C4-2B (cell line): ENCODE data around the gene ROCK1.

Source experiments
- ZFX ChIP-seq: fragments of 450-650 bp; IDR thresholded peaks from 2 replicates; pipeline ENCODE4 v1.6.1; 2017
- TF ChIP-seq, protein P1 (sequence below): fragments of 450-650 bp; conservative IDR thresholded peaks from 2 replicates; pipeline ENCODE4 v1.5.1; 2017; ENCODE audit warnings: mild to moderate bottlenecking

DNA sequence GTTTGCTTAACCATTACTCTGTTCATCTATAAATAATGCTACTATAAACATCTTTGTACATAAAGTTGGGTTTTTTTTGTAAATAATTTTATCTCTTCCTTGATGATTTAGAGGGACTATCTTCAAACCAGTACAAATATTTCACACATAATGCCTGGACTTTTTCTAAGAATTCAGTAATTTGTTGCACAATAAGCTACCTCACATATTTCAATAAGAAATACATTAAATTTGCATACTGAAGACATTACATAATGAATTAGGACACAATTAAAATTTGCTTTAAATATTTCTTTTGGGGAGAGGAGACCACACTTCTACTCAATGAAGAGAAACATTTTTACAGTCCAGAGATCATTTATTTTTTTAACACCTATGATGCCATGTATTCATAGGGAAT lies 7.2 kb upstream of the ROCK1 start:
- TF ChIP-seq, protein P1, sequence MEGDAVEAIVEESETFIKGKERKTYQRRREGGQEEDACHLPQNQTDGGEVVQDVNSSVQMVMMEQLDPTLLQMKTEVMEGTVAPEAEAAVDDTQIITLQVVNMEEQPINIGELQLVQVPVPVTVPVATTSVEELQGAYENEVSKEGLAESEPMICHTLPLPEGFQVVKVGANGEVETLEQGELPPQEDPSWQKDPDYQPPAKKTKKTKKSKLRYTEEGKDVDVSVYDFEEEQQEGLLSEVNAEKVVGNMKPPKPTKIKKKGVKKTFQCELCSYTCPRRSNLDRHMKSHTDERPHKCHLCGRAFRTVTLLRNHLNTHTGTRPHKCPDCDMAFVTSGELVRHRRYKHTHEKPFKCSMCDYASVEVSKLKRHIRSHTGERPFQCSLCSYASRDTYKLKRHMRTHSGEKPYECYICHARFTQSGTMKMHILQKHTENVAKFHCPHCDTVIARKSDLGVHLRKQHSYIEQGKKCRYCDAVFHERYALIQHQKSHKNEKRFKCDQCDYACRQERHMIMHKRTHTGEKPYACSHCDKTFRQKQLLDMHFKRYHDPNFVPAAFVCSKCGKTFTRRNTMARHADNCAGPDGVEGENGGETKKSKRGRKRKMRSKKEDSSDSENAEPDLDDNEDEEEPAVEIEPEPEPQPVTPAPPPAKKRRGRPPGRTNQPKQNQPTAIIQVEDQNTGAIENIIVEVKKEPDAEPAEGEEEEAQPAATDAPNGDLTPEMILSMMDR = no peak
- no peak for TF ChIP-seq ZFX
